ENCODE results near the gene GKN1.

Gene GKN1

GRCh38 chr2:69010437-69011194 is 36.2 kb downstream of the GKN1 start:
- no peak for DNase-seq

- DNase-seq: no peak
Observed at GRCh38 chr2:69011611-69012157, 37.2 kb downstream of the GKN1 start.

GRCh38 chr2:69012310-69013141 is 38.1 kb downstream of the GKN1 start:
- peak; percentile 59 for DNase-seq

DNA sequence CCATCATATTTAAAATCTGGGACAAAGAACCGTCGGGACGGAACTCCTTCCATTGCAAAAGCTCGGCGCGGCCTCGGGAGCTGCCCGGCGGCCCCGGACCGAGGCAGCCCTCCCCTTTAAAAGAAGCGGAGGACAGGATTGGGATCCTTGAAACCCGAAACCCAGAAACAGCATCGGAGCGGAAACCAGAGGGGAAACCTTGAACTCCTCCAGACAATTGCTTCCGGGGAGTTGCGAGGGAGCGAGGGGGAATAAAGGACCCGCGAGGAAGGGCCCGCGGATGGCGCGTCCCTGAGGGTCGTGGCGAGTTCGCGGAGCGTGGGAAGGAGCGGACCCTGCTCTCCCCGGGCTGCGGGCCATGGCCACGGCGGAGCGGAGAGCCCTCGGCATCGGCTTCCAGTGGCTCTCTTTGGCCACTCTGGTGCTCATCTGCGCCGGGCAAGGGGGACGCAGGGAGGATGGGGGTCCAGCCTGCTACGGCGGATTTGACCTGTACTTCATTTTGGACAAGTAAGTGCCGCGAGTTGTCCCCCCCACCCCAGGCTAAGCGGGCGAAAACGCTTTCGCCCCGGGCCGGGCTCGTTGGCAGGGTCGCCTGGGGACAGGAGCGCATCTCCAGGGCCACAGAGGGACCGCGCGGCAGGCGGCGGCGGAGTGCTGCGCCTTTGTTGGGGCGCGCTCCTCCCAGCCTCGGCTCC is 38.9 kb downstream of the GKN1 start, which contains the start of gene ANTXR1:
Gene ANTXR1, plus strand, starts transcription at position 38 of the 698 bp plus-strand sequence. Its CDS starts 321 bp downstream, at position 359.
- DNase-seq: peak; percentile 59

- DNase-seq: no peak
Observed at GRCh38 chr2:69013840-69014821, 39.7 kb downstream of the GKN1 start.

DNA sequence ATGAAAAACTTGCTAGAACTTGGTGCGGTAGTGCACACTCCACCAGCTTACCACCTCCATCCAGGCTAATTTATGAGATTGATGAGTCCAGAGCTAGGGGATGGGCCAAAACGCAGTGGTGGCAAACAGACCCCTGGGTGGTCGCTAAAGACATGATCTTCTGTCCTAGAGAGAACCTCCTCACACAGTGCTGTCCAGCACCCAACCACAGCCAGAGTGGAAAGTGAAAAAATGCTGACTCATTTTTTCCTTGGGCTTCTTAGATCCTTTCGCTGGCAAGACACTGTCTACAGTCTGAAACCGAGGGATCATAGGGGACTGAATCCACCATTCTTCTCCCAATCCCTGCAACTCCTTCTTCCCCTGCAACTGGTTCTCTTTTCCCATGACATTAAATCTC is 42.6 kb downstream of the GKN1 start:
- no peak for DNase-seq

DNA sequence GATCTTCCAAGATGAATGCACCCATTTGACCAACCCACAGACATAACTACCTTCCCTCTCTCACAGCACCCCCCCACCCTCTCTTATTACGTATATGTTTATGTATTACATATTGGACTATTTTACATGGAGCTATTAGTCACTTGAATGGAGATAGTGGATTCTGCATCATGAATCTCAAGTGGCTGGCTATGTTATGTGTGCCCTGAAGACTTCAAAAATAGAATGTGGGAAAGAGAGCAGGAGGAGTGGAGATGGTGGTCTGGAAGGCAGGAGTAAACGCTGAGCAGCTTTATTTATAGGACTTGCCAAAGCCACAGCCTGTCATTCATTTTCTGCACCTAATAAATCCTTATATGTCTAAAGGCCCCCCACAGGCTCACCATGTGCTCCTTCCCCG is 43.4 kb downstream of the GKN1 start:
- no peak for DNase-seq

GRCh38 chr2:69018678-69019095 is 44.3 kb downstream of the GKN1 start:
- no peak for DNase-seq

DNA sequence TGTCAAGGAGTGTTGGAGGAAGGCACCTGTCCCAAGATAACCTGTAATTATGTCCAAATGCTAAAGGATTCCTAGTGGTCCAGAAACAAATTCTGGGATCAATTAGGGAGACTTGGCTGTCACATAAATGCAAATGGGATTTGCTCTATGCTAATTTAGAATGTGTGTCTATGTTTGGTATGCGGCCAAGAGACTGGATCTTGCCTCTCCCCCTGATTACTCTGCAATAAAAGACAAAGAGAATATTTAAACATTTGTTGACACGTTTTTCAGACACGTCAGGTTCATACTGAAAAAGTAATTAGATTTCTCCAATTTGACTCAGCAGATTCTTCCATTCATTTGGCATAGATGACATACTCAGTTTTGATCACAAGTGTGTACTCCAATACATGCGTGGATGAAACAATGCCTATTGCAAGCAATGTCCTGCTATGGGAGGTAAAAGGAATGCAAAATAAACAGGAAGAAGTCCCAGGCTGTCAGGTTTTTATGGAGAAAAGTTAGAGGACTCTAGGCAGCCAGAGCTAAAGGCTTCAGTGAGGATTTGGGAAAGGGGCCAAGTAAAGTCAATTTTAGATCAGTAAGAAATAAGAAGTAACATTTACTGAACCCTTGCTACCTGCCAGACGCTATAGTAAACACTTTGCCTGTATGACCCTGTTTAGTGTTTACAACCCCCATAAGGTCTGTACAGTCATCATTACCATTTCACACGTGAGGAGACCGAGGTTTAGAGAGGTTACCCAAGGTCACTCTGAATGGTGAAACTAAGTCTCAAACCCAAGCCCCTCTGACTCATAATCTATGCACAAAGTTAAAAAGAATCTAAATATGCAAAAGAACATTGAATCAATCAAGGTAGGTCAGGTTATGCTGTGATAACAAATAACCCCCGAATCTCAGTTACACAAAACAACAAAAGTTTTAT is 46.3 kb downstream of the GKN1 start:
- no peak for DNase-seq

GRCh38 chr2:69021727-69022126 is 47.3 kb downstream of the GKN1 start:
- no peak for DNase-seq

GRCh38 chr2:69022548-69022947 is 48.1 kb downstream of the GKN1 start:
- DNase-seq: no peak

GRCh38 chr2:69023236-69023635 is 48.8 kb downstream of the GKN1 start:
- no peak for DNase-seq

DNA sequence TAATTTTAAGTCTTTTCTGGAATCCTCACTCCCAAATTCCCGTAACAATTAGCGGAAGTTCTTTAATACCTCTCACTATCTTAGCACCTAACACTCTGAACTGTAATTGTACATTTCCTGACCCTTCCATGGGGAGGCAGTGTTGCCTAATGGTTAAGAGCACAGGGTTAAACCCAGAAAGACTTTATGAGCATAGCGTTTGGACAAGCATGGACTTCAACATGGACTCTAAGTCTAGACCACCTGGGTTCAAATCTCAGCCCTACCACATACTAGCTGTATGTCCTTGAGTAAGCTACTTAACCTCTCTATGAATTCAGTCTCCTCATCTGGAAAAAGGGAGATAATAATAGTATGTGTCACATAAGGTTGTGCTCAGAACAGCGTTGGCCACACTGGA is 51.6 kb downstream of the GKN1 start:
- DNase-seq: peak; percentile 17

DNA sequence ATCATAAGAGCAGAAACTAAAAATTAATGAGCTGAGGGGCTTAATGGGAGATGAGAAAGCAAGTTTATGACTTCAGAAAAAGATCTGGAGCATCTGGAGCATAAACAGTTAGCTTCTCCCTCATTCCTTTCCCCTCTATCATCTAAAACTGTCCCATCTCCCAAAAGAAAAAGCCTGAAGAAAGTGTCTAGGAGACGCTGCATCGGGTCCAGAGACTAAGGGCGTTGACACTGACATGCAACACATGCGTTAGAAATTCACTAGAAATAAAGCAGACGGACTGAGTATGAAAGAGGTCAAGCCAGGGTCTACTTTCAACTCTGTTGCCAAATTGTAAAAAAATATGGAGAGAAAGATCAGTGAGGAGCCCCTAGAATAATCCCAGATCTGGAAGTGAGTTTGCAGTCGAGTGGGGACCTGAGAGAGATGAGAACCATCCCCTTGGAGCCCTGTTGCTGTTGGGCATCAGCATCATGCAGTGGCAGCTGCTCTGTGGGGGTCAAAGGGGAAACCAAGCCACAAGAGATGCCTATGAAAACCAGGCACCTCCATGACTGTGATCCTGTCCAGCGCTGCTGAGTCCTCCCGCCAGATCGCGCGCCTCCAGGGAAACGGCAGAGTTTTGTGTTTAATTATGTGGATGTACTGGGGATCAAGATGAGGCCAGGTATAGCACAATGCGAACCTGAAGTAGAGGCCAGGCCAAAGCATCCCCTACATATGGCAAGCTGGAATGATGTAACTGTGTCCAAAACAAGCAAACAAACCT is 52.4 kb downstream of the GKN1 start:
- no peak for DNase-seq
